ENCODE measurements around the gene TMEM258.

- TF ChIP-seq, protein P1, sequence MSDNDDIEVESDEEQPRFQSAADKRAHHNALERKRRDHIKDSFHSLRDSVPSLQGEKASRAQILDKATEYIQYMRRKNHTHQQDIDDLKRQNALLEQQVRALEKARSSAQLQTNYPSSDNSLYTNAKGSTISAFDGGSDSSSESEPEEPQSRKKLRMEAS (IDR thresholded peaks at IDR 0.05): no peak
- TF ChIP-seq TAF1 (IDR thresholded peaks at IDR 0.05; ENCODE audit: low read depth) (no peak), TCF12 (IDR thresholded peaks at IDR 0.05; ENCODE audit: low read depth) (no peak), RAD21 (IDR thresholded peaks at IDR 0.05; ENCODE audit: low read depth) (no peak), YY1 (IDR thresholded peaks at IDR 0.05; ENCODE audit: low read depth) (no peak), EGR1 (IDR thresholded peaks at IDR 0.05) (no peak), FOXM1 (IDR thresholded peaks at IDR 0.05; ENCODE audit: borderline replicate concordance, low read depth) (no peak), CREB1 (IDR thresholded peaks at IDR 0.05; ENCODE audit: low read depth) (no peak), ZBTB7A (IDR thresholded peaks at IDR 0.05; ENCODE audit: low read depth) (no peak), EP300 (IDR thresholded peaks at IDR 0.05; ENCODE audit: borderline replicate concordance) (no peak)
- TF ChIP-seq, protein P2, sequence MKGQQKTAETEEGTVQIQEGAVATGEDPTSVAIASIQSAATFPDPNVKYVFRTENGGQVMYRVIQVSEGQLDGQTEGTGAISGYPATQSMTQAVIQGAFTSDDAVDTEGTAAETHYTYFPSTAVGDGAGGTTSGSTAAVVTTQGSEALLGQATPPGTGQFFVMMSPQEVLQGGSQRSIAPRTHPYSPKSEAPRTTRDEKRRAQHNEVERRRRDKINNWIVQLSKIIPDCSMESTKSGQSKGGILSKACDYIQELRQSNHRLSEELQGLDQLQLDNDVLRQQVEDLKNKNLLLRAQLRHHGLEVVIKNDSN (IDR thresholded peaks at IDR 0.05): no peak
Observed at GRCh38 chr11:61838501-61838900, 46.1 kb upstream of the TMEM258 start.

Measured in Ishikawa (cell line).